ENCODE measurements around the gene TC2N.

Gene TC2N

GRCh38 chr14:91770185-91770584 lies 97.2 kb downstream of the TC2N start:
- peak overlapping the region; percentile 10; the same call in 1 of the 2 replicates for H3K27ac ChIP-seq
- no peak for TF ChIP-seq CTCF (conservative IDR thresholded peaks at IDR 0.05)

GRCh38 chr14:91755570-91756295 lies 111.6 kb downstream of the TC2N start:
- TF ChIP-seq CTCF (conservative IDR thresholded peaks at IDR 0.05) = no peak
- H3K27ac ChIP-seq = no peak overlapping the region

- TF ChIP-seq CTCF (conservative IDR thresholded peaks at IDR 0.05) = no peak
- H3K27ac ChIP-seq = no peak overlapping the region
Measured at GRCh38 chr14:91754819-91755218, 112.5 kb downstream of the TC2N start.

GRCh38 chr14:91754185-91754584 lies 113.2 kb downstream of the TC2N start:
- H3K27ac ChIP-seq = no peak overlapping the region
- no peak for TF ChIP-seq CTCF (conservative IDR thresholded peaks at IDR 0.05)

- TF ChIP-seq CTCF (conservative IDR thresholded peaks at IDR 0.05) = no peak
- no peak overlapping the region for H3K27ac ChIP-seq
Measured at GRCh38 chr14:91753501-91754128, 113.7 kb downstream of the TC2N start.

GRCh38 chr14:91752961-91753360 lies 114.4 kb downstream of the TC2N start:
- H3K27ac ChIP-seq = no peak overlapping the region
- TF ChIP-seq CTCF (conservative IDR thresholded peaks at IDR 0.05) = no peak

- TF ChIP-seq CTCF (conservative IDR thresholded peaks at IDR 0.05) = no peak
- no peak overlapping the region for H3K27ac ChIP-seq
Measured at GRCh38 chr14:91751719-91752118, 115.6 kb downstream of the TC2N start.

Data from VCaP (cell line).